Transverse colon (tissue), 4 donors: ENCODE data around the gene GCAT.

ENCODE experiments used
- EP300 ChIP-seq: sonication (generic); formaldehyde crosslinking; IDR thresholded peaks from one replicate; pipeline ENCODE4 v1.6.1; 2017; ENCODE audit warnings: antibody characterized with exemption, low read depth
- POLR2A ChIP-seq: fragments of 450-650 bp; IDR thresholded peaks from one replicate; pipeline ENCODE4 v1.6.1; 2016; ENCODE audit warnings: antibody characterized with exemption, mild to moderate bottlenecking, moderate library complexity
- POLR2AphosphoS5 ChIP-seq, 3 donors: sonication (generic); formaldehyde crosslinking; IDR thresholded peaks; one replicate each; pipeline ENCODE4 v1.6.1; 2016; ENCODE audit warnings: antibody characterized with exemption in 3 of 3
- TF ChIP-seq, protein P1 (sequence below), 5 experiments: fragments of 200-600 bp in 3 of 5; fragments of 450-650 bp in 2 of 5; sonication (generic) in 3 of 5; IDR thresholded peaks; 1 replicate in 2 of 5; 2 replicates in 3 of 5; pipeline ENCODE4 v1.5.1; 2016 to 2017; ENCODE audit warnings: antibody characterized with exemption in 5 of 5, inconsistent platforms in 3 of 5, mild to moderate bottlenecking in 2 of 5, moderate library complexity in 1 of 5

DNA sequence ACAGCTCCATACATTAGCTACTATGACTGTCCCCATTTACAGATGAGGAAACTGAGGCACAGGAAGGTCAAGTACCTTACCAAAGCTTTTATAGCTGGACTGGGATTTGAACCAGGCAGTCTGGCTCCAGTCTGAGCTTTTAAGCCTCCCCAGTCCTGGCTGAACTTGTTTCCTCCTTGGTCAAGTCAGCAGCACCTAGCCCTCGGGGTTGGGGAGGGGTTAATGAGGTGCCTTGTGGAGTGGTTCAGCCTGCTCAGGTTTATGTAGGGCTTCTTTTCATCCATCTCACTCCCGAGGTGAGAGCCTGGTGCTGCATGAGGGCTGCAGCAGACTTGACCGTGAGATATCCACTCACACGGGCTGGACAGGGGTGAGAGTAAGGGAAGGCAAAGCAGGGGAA is 36.7 kb upstream of the GCAT start:
- TF ChIP-seq POLR2A (no peak), POLR2AphosphoS5 (IDR thresholded peaks at IDR 0.05) (no peak), EP300 (no peak)
- TF ChIP-seq, protein P1, sequence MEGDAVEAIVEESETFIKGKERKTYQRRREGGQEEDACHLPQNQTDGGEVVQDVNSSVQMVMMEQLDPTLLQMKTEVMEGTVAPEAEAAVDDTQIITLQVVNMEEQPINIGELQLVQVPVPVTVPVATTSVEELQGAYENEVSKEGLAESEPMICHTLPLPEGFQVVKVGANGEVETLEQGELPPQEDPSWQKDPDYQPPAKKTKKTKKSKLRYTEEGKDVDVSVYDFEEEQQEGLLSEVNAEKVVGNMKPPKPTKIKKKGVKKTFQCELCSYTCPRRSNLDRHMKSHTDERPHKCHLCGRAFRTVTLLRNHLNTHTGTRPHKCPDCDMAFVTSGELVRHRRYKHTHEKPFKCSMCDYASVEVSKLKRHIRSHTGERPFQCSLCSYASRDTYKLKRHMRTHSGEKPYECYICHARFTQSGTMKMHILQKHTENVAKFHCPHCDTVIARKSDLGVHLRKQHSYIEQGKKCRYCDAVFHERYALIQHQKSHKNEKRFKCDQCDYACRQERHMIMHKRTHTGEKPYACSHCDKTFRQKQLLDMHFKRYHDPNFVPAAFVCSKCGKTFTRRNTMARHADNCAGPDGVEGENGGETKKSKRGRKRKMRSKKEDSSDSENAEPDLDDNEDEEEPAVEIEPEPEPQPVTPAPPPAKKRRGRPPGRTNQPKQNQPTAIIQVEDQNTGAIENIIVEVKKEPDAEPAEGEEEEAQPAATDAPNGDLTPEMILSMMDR (IDR thresholded peaks at IDR 0.05): no peak
